Vagina (tissue), 2 donors: ENCODE results near the gene EHMT1. TPM values are rescaled to one million over a fixed set of nuclear protein-coding genes. Genes with fewer than 3 reads are reported as not detected.

Experiments
- DNase-seq, 2 donors: peaks; one replicate each; pipeline ENCODE4 v3.0.0-alpha.2; 2017; ENCODE audit errors: extremely low spot score in 2 of 2
- H3K27ac ChIP-seq: fragments of 200-600 bp; sonication (generic); one replicate; pipeline ENCODE4 v1.5.1; 2019
- H3K27me3 ChIP-seq: fragments of 200-600 bp; sonication (generic); one replicate; pipeline ENCODE4 v1.5.1; 2019
- H3K36me3 ChIP-seq, 2 donors: fragments of 200-600 bp; sonication (generic); one replicate each; pipeline ENCODE4 v1.5.1; 2017 to 2019
- H3K4me1 ChIP-seq: fragments of 200-600 bp; sonication (generic); one replicate; pipeline ENCODE4 v1.5.1; 2019
- H3K4me3 ChIP-seq, 2 donors: fragments of 200-600 bp; sonication (generic); 1 replicate in 1 of 2; 2 replicates in 1 of 2; pipeline ENCODE4 v1.5.1; 2016 to 2019
- H3K9me3 ChIP-seq: fragments of 200-600 bp; sonication (generic); one replicate; pipeline ENCODE4 v1.5.1; 2019
- CTCF ChIP-seq, 3 experiments: fragments of 450-650 bp in 2 of 3; fragments of 200-600 bp in 1 of 3; sonication (generic) in 1 of 3; IDR thresholded peaks; one replicate each; pipeline ENCODE4 v1.5.1; 2017 to 2019; ENCODE audit warnings: antibody characterized with exemption in 3 of 3, mild to moderate bottlenecking in 2 of 3, moderate library complexity in 2 of 3
- POLR2A ChIP-seq, 2 donors: fragments of 450-650 bp; IDR thresholded peaks; one replicate each; pipeline ENCODE4 v1.6.1; 2017; ENCODE audit warnings: antibody characterized with exemption in 2 of 2, mild to moderate bottlenecking in 2 of 2, moderate library complexity in 2 of 2
- POLR2AphosphoS5 ChIP-seq, 2 donors: sonication (generic); formaldehyde crosslinking; IDR thresholded peaks; one replicate each; pipeline ENCODE4 v1.9.0; 2017; ENCODE audit warnings: antibody characterized with exemption in 2 of 2, mild to moderate bottlenecking in 2 of 2, low read depth in 1 of 2; ENCODE audit not compliant: insufficient read depth in 1 of 2
- intact Hi-C: fragments of 100-400 bp; cut with DNase I; formaldehyde crosslinking; loops from one replicate; pipeline ENCODE4 v1.15.1; 2023
- total RNA-seq: library from RNA; depleted of rRNA; stranded (reverse); fragments of >200 nt; gene quantifications from one replicate; pipeline ENCODE4 v1.2.3, GENCODE V29; 2016

EHMT1 gene
- total RNA-seq, 1 donor from 2014 or later, result 65.8 TPM

- no peak for DNase-seq
- Histone ChIP-seq H3K27me3 (no peaks in the 10 kb centered on the region), H3K4me3 (no peak overlapping the region), H3K4me1 (peaks cover 5% of the 10 kb centered on the region), H3K9me3 (no peaks in the 10 kb centered on the region), H3K36me3 (peaks cover 0 to 54% of the 10 kb centered on the region in 2 donors), H3K27ac (no peak overlapping the region)
- TF ChIP-seq POLR2AphosphoS5 (IDR thresholded peaks at IDR 0.05; ENCODE audit: insufficient read depth in 1 of 2, low read depth in 1 of 2), result no peak
- no peak for TF ChIP-seq CTCF (IDR thresholded peaks at IDR 0.05)
- TF ChIP-seq POLR2A (IDR thresholded peaks at IDR 0.05), result no peak
- intact Hi-C loops, result no loop called here
Observed at GRCh38 chr9:137761032-137761431, 142.2 kb downstream of the EHMT1 start.

- Histone ChIP-seq H3K4me1 (peaks cover 5% of the 10 kb centered on the region), H3K36me3 (peaks cover 0 to 57% of the 10 kb centered on the region in 2 donors), H3K4me3 (no peak overlapping the region), H3K27ac (no peak overlapping the region), H3K9me3 (no peaks in the 10 kb centered on the region), H3K27me3 (no peaks in the 10 kb centered on the region)
- no peak for DNase-seq
- intact Hi-C loops, result no loop called here
- TF ChIP-seq CTCF (IDR thresholded peaks at IDR 0.05), result no peak
- no peak for TF ChIP-seq POLR2A (IDR thresholded peaks at IDR 0.05)
- TF ChIP-seq POLR2AphosphoS5 (IDR thresholded peaks at IDR 0.05; ENCODE audit: insufficient read depth in 1 of 2, low read depth in 1 of 2), result no peak
Observed at GRCh38 chr9:137761793-137762192, 143.0 kb downstream of the EHMT1 start.

- Histone ChIP-seq H3K4me3 (no peak overlapping the region), H3K27ac (no peak overlapping the region), H3K36me3 (peaks cover 0 to 64% of the 10 kb centered on the region in 2 donors), H3K27me3 (no peaks in the 10 kb centered on the region), H3K4me1 (no peaks in the 10 kb centered on the region), H3K9me3 (no peaks in the 10 kb centered on the region)
- intact Hi-C loops, result no loop called here
- no peak for DNase-seq
- TF ChIP-seq POLR2A (IDR thresholded peaks at IDR 0.05) (no peak), CTCF (IDR thresholded peaks at IDR 0.05) (no peak), POLR2AphosphoS5 (IDR thresholded peaks at IDR 0.05; ENCODE audit: insufficient read depth in 1 of 2, low read depth in 1 of 2) (no peak)
Observed at GRCh38 chr9:137762414-137763061, 143.7 kb downstream of the EHMT1 start.

- H3K4me3 ChIP-seq, result no peak overlapping the region
- peaks cover 0 to 55% of the 10 kb centered on the region in 2 donors for H3K36me3 ChIP-seq
- intact Hi-C loops, result no loop called here
- H3K9me3 ChIP-seq, result no peaks in the 10 kb centered on the region
- H3K27me3 ChIP-seq, result no peaks in the 10 kb centered on the region
- TF ChIP-seq CTCF (IDR thresholded peaks at IDR 0.05) (no peak), POLR2A (IDR thresholded peaks at IDR 0.05) (no peak), POLR2AphosphoS5 (IDR thresholded peaks at IDR 0.05; ENCODE audit: insufficient read depth in 1 of 2, low read depth in 1 of 2) (no peak)
- H3K27ac ChIP-seq, result no peak overlapping the region
- DNase-seq, result no peak
- no peaks in the 10 kb centered on the region for H3K4me1 ChIP-seq
Observed at GRCh38 chr9:137763271-137763955, 144.6 kb downstream of the EHMT1 start.

- H3K27me3 ChIP-seq, result no peaks in the 10 kb centered on the region
- no peaks in the 10 kb centered on the region for H3K4me1 ChIP-seq
- no peak overlapping the region for H3K27ac ChIP-seq
- H3K9me3 ChIP-seq, result no peaks in the 10 kb centered on the region
- intact Hi-C loops, result no loop called here
- TF ChIP-seq CTCF (IDR thresholded peaks at IDR 0.05) (no peak), POLR2A (IDR thresholded peaks at IDR 0.05) (no peak), POLR2AphosphoS5 (IDR thresholded peaks at IDR 0.05; ENCODE audit: insufficient read depth in 1 of 2, low read depth in 1 of 2) (no peak)
- peaks cover 0 to 47% of the 10 kb centered on the region in 2 donors for H3K36me3 ChIP-seq
- no peak for DNase-seq
- H3K4me3 ChIP-seq, result no peak overlapping the region
Observed at GRCh38 chr9:137764171-137764671, 145.4 kb downstream of the EHMT1 start.
